ENCODE measurements around the gene ISCA1.
A peak's percentile ranks its signal among the peaks of the same experiment; 100 is the strongest.

ISCA1 gene

DNA sequence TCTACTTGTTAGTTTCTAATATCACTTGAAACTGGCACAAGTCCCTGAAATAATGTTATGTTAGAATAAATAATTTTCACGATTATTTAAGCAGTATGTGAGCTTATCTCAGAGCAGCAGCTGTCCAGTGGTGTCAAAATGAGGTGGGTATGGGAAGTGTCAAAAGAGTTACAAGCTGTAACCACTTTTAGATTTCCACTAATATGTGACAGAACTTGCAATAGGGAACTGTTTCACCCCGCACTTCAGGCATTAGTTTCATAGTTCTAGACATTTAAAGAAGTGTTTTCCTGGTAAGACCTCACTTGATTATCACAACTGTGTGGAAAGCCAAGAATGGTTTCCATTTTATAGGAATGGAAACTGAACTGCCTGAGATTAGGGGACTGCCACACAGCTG is 2.9 kb upstream of the ISCA1 start:
- no peak for DNase-seq (ENCODE audit: low read depth)

GRCh38 chr9:86282979-86283535 is 719 bp upstream of the ISCA1 start:
- DNase-seq (ENCODE audit: low read depth) = peak; percentile 88

DNA sequence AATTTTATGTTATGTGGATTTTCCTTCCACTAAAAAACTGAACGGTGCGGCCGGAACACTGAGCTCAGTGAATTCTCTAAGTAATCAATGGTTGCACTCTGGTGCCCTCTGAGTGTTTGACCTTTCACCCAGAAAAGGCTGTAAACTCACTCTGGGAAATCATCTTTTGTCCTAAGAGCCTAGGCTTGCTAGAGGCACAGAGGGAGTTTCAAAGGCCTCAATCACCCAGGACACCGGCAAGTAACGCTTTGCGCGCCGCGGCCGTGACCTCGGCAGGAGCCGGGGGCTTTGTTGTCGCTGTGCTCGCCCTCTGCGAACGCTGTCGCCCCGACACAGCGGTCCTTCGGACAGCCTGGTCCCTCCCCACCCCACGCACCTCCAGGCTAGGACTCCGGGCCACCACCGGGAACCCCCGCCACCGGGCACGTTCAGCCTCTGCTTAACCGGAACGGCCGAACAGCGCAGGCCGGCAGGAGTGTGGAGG is 703 bp downstream of the ISCA1 start:
- peak; percentile 51 for DNase-seq (ENCODE audit: low read depth)

DNA sequence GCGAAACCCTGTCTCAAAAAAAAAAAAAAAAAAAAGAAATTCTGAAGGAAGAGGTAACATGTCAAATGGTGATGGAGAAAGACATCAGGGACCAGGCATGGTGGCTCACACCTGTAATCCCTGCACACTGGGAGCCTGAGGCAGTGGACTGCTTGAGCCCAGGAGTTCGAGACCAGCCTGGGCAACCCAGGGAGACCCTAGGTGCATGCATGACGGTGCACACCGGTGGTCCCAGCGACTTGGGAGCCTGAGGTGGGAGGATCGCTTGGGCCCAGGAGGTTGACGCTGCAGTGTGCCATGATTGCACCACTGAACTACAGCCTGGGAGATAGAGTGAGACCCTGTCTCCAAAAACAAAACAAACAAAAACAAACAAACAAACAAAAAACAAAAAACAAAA is 1.8 kb downstream of the ISCA1 start:
- DNase-seq (ENCODE audit: low read depth) = no peak

- no peak for DNase-seq (ENCODE audit: low read depth)
Measured at GRCh38 chr9:86279839-86280238, 2.5 kb downstream of the ISCA1 start.

DNA sequence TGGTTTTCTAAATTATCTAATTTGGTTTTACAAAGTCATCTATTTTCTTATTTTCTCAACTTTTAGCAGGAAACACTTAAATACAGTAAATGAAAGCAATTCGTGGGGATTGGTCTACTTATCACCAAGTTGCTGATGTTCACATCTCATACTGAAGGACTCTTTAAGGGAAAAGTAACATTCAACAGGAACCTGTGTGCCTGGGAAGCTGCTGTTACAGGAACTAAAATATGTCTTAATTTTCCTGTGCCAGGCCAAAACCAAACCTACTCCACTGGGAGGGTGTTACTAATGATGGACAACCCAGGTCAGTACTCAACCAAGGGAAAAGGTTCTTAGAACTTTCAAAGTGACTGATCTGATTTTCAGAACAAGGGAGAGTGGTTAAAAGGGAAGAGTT is 5.3 kb downstream of the ISCA1 start:
- no peak for DNase-seq (ENCODE audit: low read depth)

DNA sequence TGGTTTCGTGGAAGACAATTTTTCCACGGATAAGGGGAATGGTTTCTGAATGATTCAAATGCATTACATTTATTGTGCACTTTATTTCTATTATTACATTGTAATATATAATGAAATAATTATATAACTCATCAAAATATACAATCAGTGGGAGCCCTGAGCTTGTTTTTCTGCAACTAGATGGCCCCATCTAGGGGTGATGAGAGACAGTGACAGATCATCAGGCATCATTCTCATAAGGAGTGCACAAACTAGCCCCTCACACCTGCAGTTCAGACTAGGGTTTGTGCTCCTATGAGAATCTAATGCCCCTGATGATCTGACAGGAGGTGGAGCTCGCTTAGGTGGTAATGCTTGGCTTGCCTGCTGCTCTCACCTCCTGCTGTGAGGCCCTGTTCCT is 6.4 kb downstream of the ISCA1 start:
- peak; percentile 24 for DNase-seq (ENCODE audit: low read depth)

GRCh38 chr9:86274821-86275643 is 7.3 kb downstream of the ISCA1 start:
- no peak for DNase-seq (ENCODE audit: low read depth)

- no peak for DNase-seq (ENCODE audit: low read depth)
Measured at GRCh38 chr9:86272221-86272620, 10.1 kb downstream of the ISCA1 start.

DNA sequence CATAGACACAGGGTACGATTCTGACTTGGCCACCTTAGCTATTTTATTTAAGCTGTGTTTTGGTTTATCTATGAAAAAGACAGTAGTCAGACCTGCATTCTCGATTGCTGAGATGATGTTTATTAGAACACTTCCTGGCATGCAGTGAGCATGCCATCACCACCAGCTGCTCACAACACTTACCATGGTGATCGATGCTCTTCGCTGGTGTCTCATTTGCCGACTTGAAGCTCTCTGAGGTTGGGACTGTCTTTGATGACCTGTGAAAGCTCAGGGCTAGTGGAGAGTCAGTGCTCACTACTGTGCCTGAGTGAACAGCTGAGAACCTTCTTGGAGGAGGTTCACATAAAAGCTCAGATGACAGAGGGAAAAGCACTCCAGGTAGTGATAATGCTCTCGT is 18.5 kb downstream of the ISCA1 start:
- DNase-seq (ENCODE audit: low read depth) = no peak

- no peak for DNase-seq (ENCODE audit: low read depth)
Measured at GRCh38 chr9:86262492-86262891, 19.8 kb downstream of the ISCA1 start.

DNA sequence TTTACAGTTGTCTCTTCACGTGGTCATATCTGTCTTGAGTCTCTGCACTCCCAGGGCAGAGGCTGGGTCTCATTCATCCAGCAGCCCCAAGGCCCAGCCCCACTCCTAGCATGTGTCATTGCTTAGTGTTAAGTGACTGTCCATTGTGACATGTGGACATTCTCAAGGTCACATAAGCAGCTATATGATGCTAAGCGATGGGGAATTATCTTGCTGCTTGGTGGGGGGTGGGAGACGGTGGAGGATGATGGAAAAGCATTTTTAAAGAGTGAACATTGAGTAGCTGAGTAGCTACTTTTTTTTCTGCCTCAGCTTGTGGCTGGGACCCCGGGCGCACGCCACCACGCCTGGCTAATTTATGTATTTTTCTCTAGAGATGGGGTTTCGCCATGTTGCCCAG is 22.8 kb downstream of the ISCA1 start, which contains the start of gene C9orf153:
Gene C9orf153, minus strand, starts transcription at position 101 of the 400 bp plus-strand sequence. CDS start 30,054 bp downstream, outside the sequence.
- no peak for DNase-seq (ENCODE audit: low read depth)

- DNase-seq (ENCODE audit: low read depth) = no peak
Measured at GRCh38 chr9:86257391-86257790, 24.9 kb downstream of the ISCA1 start.

GRCh38 chr9:86256653-86257052 is 25.7 kb downstream of the ISCA1 start:
- DNase-seq (ENCODE audit: low read depth) = no peak

DNA sequence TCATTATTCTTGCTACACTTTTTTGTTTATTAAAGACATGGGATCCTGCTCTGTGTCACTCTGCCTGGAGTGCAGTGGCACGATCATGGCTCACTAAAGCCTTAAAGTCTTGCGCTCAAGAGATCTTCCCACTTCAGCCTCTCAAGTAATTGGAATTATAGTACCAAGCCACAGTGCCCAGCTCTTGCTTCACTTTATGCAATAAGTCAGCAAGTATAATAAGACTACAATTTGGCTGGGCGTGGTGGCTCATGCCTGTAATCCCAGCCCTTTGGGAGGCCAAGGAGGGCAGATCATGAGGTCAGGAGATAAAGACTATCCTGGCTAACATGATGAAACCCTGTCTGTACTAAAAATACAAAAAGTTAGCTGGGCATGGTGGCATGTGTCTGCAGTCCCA is 28.8 kb downstream of the ISCA1 start:
- DNase-seq (ENCODE audit: low read depth) = no peak

- DNase-seq (ENCODE audit: low read depth) = no peak
Measured at GRCh38 chr9:86252870-86253269, 29.5 kb downstream of the ISCA1 start.

DNA sequence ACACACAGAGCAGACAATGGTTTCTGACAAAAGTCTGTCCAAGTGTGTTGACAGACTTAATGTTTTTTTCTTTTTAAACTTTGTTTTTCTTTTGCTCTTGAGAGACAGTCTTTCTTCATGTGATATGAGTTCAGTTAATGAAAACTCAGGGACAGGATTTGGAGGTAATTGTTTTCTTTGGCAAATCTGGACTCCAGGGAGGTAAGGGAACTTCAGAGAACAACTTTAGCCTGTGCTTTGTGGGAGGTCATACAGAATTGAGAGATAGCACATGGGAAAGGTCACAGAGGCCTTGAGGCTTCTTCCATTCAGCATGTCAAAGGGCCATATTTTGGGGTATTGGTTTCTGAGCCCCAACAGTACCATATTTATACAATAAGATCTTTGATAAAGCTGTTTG is 32.2 kb downstream of the ISCA1 start:
- no peak for DNase-seq (ENCODE audit: low read depth)

GRCh38 chr9:86248746-86249145 is 33.6 kb downstream of the ISCA1 start:
- no peak for DNase-seq (ENCODE audit: low read depth)

- no peak for DNase-seq (ENCODE audit: low read depth)
Measured at GRCh38 chr9:86246752-86247161, 35.6 kb downstream of the ISCA1 start.

DNA sequence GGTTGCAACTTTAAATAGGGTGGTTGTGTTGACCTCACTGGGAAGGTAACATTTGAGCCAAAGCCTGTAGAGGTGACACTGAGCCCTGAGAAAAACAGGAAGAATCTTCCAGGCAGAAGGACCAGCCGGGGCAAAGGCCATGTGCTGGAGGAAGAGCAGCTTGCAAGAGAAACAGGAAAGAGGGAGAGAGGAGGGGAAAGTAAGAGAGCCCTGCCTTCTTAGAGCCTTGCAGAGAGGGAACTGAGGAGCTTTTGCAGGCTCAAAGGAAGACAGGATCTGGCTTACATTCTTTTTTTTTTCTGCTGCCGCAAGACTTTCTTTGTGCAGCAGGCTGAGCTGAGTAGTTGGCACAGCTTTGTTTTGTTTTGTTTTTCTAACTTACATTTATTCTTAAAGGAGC is 40.3 kb downstream of the ISCA1 start:
- no peak for DNase-seq (ENCODE audit: low read depth)

GRCh38 chr9:86241216-86241615 is 41.1 kb downstream of the ISCA1 start:
- no peak for DNase-seq (ENCODE audit: low read depth)

DNA sequence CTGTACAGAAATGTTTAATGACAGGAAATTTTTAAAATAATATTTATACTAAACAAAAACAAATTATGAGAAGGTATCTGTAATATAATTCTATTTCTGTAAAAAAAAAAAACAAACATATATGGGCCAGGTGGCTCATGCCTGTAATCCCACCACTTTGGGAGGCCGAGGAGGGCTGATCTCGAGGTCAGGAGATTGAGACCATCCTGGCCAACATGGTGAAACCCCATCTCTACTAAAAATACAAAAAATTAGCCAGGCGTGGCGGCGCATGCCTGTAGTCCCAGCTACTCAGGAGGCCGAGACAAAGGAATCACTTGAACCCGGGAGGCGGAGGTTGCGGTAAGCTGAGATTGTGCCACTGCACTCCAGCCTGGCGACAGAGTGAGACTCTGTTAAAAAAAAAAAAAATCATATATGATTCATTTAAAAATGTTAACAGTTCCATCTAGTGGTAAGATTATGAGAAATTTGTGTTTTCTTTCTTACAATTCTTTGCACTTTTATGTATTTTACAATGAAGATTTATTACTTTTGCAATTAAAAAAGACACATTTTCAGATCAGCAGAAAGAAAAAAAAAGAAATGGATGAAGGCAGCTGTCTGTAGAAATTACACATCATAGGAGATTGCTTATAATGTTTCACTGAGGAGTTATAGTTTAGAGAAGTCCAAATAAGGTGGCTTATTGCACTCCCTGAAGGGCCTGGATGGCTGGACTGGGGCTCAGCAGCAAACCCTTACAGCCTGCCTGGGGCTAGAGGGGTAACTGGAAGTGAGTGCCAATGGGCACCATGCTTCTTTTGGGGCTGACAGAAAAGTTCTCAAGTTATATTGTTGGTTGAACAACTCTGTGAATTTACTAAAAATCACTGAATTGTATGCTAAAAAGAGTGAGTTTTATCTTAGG is 43.2 kb downstream of the ISCA1 start:
- peak; percentile 35 for DNase-seq (ENCODE audit: low read depth)

DNA sequence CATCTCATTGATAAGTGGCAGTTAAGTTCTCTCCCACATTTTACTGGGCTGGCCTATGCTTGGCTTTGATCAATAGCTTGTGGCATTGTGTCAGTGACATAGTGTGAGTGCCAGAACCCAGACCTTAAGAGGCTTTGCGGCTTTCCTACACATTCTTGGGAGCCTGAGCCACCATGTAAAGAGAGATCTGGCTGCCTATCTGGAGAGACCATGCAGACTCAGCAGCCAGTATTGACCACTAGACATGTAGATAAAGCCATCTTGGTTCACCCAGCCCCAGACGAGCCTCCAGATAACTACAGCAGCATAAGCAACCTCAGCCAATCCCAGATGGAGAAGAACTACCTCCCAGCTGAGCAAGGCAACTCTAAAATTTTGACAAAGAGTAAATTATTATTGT is 51.5 kb downstream of the ISCA1 start:
- no peak for DNase-seq (ENCODE audit: low read depth)
